Loucy (cell line): Measurements from ENCODE around the gene GRPEL1.

Source experiments
- H2AFZ ChIP-seq: fragments of 200-600 bp; sonication (generic); 2 replicates; pipeline ENCODE4 v1.6.0; 2016; ENCODE audit warnings: antibody characterized with exemption, mild to moderate bottlenecking, low read length, moderate library complexity
- H3F3A ChIP-seq: fragments of 200-600 bp; 2 replicates; pipeline ENCODE4 v1.6.0; 2016; ENCODE audit warnings: antibody characterized with exemption, low read depth, mild to moderate bottlenecking
- H3K27me3 ChIP-seq: fragments of 200-600 bp; sonication (generic); 2 replicates; pipeline ENCODE4 v1.6.1; 2014; ENCODE audit warnings: low read length, mild to moderate bottlenecking; ENCODE audit not compliant: insufficient read depth, poor library complexity, severe bottlenecking
- H3K36me3 ChIP-seq: fragments of 200-600 bp; sonication (generic); 2 replicates; pipeline ENCODE4 v1.6.1; 2016; ENCODE audit warnings: low read length; ENCODE audit not compliant: insufficient read depth
- H3K4me1 ChIP-seq: fragments of 200-600 bp; sonication (generic); 2 replicates; pipeline ENCODE4 v1.5.1; 2014; ENCODE audit warnings: low read length, mild to moderate bottlenecking; ENCODE audit not compliant: insufficient read depth, poor library complexity, severe bottlenecking
- H3K4me2 ChIP-seq: fragments of 200-600 bp; sonication (generic); 2 replicates; pipeline ENCODE4 v1.6.0; 2014; ENCODE audit warnings: antibody characterized with exemption, low read length, low read depth, mild to moderate bottlenecking; ENCODE audit not compliant: poor library complexity, severe bottlenecking
- H3K4me3 ChIP-seq: fragments of 200-600 bp; sonication (generic); 2 replicates; pipeline ENCODE4 v1.5.1; 2014; ENCODE audit warnings: low read length, mild to moderate bottlenecking, mixed read lengths; ENCODE audit not compliant: poor library complexity, severe bottlenecking
- H3K79me2 ChIP-seq: fragments of 200-600 bp; sonication (generic); 2 replicates; pipeline ENCODE4 v1.6.1; 2014; ENCODE audit warnings: low read length; ENCODE audit not compliant: insufficient read depth
- H3K9ac ChIP-seq: fragments of 200-600 bp; sonication (generic); 2 replicates; pipeline ENCODE4 v1.6.0; 2014; ENCODE audit warnings: mild to moderate bottlenecking, low read depth, low read length, moderate library complexity; ENCODE audit not compliant: poor library complexity, severe bottlenecking
- H3K9me2 ChIP-seq: fragments of 200-600 bp; sonication (generic); replicated peaks from 2 replicates; pipeline ENCODE4 v1.6.1; 2016; ENCODE audit warnings: low read depth, low read length, mixed read lengths
- H3K9me3 ChIP-seq: fragments of 200-600 bp; sonication (generic); 2 replicates; pipeline ENCODE4 v1.6.1; 2014; ENCODE audit warnings: mild to moderate bottlenecking, antibody characterized with exemption, low read length, low read depth; ENCODE audit not compliant: insufficient read depth
- H4K20me1 ChIP-seq: fragments of 200-600 bp; sonication (generic); 2 replicates; pipeline ENCODE4 v1.6.0; 2014; ENCODE audit warnings: antibody characterized with exemption, low read length, mild to moderate bottlenecking; ENCODE audit not compliant: insufficient read depth, poor library complexity, severe bottlenecking
- CTCF ChIP-seq: fragments of 200-600 bp; sonication (generic); conservative IDR thresholded peaks from 2 replicates; pipeline ENCODE4 v1.5.1; 2014; ENCODE audit warnings: mild to moderate bottlenecking, antibody characterized with exemption, low read length
- EZH2phosphoT487 ChIP-seq: fragments of 200-600 bp; IDR thresholded peaks from 2 replicates; pipeline ENCODE4 v1.6.1; 2018; ENCODE audit warnings: antibody characterized with exemption, mild to moderate bottlenecking, moderate library complexity, borderline replicate concordance

Gene GRPEL1

GRCh38 chr4:7074426-7074825 is 6.6 kb upstream of the GRPEL1 start:
- Histone ChIP-seq H2AFZ (no peak overlapping the region), H3K79me2 (no peaks in the 10 kb centered on the region), H3K27me3 (no peaks in the 10 kb centered on the region), H3K36me3 (no peaks in the 10 kb centered on the region), H3K9me3 (no peaks in the 10 kb centered on the region), H3K4me2 (no peak overlapping the region), H3K9ac (no peak overlapping the region), H3K9me2 (no peaks in the 10 kb centered on the region), H3K4me3 (no peak overlapping the region), H4K20me1 (no peaks in the 10 kb centered on the region), H3K4me1 (peaks cover 3% of the 10 kb centered on the region), H3F3A (no peaks in the 10 kb centered on the region)
- no peak for TF ChIP-seq EZH2phosphoT487
- no peak for TF ChIP-seq CTCF

GRCh38 chr4:7073526-7074390 is 5.9 kb upstream of the GRPEL1 start:
- no peak overlapping the region for H2AFZ ChIP-seq
- no peaks in the 10 kb centered on the region for H3K36me3 ChIP-seq
- H3K4me1 ChIP-seq = peaks cover 3% of the 10 kb centered on the region
- no peaks in the 10 kb centered on the region for H3K9me2 ChIP-seq
- no peaks in the 10 kb centered on the region for H3F3A ChIP-seq
- H3K4me2 ChIP-seq = no peak overlapping the region
- H3K9ac ChIP-seq = no peak overlapping the region
- H3K79me2 ChIP-seq = no peaks in the 10 kb centered on the region
- H3K9me3 ChIP-seq = no peaks in the 10 kb centered on the region
- no peak for TF ChIP-seq EZH2phosphoT487
- H4K20me1 ChIP-seq = no peaks in the 10 kb centered on the region
- no peak overlapping the region for H3K4me3 ChIP-seq
- no peaks in the 10 kb centered on the region for H3K27me3 ChIP-seq

GRCh38 chr4:7073059-7073458 is 5.2 kb upstream of the GRPEL1 start:
- TF ChIP-seq CTCF (no peak), EZH2phosphoT487 (no peak)
- no peaks in the 10 kb centered on the region for H3K79me2 ChIP-seq
- H3F3A ChIP-seq = no peaks in the 10 kb centered on the region
- peaks cover 3% of the 10 kb centered on the region for H3K4me1 ChIP-seq
- H3K4me3 ChIP-seq = no peak overlapping the region
- no peak overlapping the region for H2AFZ ChIP-seq
- H3K36me3 ChIP-seq = no peaks in the 10 kb centered on the region
- H3K9me2 ChIP-seq = no peaks in the 10 kb centered on the region
- H3K27me3 ChIP-seq = no peaks in the 10 kb centered on the region
- H4K20me1 ChIP-seq = no peaks in the 10 kb centered on the region
- H3K9ac ChIP-seq = no peak overlapping the region
- H3K9me3 ChIP-seq = no peaks in the 10 kb centered on the region
- no peak overlapping the region for H3K4me2 ChIP-seq
